Measurements from ENCODE around the gene TRIM2.
A peak's percentile ranks its signal among the peaks of the same experiment; 100 is the strongest.

Gene TRIM2

DNA sequence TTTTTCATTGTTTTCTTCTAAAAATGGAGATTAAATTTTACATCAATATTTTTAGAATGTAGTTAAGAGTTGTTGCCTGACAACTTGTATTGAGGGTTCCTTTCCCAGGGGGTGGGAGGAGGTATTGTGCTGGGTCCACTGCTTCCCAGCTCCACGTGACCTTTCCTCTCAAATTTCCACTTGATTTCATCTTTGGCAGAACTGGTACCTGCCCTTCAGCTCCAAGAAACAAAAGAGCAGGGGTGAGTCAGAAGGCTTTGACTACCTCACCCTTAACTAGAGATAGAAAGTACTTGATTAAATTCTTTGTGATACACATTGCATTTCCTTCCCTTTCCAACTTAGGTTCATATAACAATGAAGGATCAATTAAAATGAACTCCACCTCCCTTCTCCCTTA lies 19.7 kb downstream of the TRIM2 start:
- DNase-seq, result peak; percentile 78

- no peak for DNase-seq
Observed at GRCh38 chr4:153224474-153224873, 20.2 kb downstream of the TRIM2 start.

- no peak for DNase-seq
Observed at GRCh38 chr4:153227469-153228075, 23.3 kb downstream of the TRIM2 start.

DNA sequence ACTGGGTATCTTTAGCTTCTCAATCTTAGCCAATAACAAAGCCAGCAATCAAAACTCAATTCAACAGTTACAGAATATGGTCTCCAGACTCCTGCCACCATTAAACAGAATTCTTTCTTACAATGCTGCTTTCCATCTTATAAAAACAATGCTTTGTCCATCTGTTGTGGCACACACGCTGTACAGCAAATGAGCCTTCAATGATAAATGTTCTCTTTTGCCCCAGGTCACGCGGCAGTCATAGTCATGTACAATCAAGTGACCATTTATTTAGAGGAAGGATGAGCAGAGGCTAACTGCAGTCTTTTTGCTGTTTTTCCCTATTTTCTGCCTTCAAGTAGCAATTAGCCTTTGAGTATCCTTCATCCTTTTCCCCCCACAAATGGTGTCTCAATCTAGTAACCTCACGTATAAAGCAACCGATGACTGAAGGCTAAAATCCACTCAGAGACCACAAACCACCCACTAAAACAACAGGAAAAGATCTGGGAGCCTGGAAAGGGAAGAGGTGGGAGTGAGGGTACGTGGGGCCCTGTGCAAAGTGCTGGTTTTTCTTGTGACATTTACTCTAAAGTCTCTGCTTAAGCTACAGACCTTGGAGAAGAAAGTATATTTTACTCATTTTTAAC lies 24.4 kb downstream of the TRIM2 start:
- DNase-seq, result no peak

- DNase-seq, result no peak
Observed at GRCh38 chr4:153229545-153229944, 25.3 kb downstream of the TRIM2 start.

GRCh38 chr4:153232768-153233167 lies 28.5 kb downstream of the TRIM2 start:
- no peak for DNase-seq

DNA sequence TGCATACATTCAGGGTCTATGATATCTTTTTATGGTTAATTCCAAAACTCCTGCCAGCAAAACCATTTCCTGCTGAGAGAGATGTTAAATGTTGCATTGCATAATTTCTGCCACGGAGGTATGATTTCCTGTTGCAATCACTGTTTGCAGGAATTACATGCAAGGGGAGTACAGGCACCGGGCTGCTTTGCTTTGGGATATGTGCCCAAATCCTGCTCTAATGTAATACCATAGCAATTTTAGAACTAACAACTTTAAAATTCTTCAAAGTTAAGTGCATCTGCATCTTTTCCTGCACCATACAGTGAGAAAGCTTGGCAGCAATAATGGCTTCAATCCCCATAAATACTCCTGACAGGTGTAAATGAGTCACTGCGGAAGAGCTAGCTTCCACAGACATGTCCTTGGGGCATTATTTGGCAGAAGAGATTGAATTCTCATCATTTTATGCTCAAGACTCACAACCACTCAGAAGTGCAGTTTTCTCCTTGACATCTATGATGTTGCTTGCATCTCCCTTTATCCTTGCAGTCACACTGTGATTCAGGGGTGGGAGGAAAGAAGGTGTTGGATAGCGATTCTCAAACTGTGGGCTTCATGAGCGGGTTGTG lies 29.6 kb downstream of the TRIM2 start:
- DNase-seq, result no peak

DNA sequence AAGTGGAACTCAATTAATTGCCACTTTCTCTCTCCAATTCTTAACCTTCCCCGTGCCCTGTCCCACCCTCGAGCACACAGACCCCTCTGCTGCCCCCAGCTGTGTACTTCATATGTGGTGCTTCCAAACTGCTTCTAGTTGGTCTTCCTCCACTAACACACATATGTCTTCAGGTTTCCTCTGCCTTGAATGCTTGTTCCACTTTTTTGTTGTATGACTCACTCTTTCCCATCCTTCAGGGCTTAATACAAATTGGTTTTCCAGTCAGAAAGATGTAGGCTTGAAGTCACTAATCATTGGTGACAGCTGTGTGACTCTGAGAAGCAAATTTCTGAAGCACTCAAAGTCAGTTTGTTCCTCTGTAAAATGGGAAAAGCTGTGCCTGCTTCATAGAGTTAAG lies 30.6 kb downstream of the TRIM2 start:
- no peak for DNase-seq

GRCh38 chr4:153238135-153238919 lies 34.1 kb downstream of the TRIM2 start:
- no peak for DNase-seq

- no peak for DNase-seq
Observed at GRCh38 chr4:153239409-153239808, 35.2 kb downstream of the TRIM2 start.

GRCh38 chr4:153241295-153241694 lies 37.1 kb downstream of the TRIM2 start:
- no peak for DNase-seq

GRCh38 chr4:153241970-153242838 lies 38.0 kb downstream of the TRIM2 start:
- no peak for DNase-seq

DNA sequence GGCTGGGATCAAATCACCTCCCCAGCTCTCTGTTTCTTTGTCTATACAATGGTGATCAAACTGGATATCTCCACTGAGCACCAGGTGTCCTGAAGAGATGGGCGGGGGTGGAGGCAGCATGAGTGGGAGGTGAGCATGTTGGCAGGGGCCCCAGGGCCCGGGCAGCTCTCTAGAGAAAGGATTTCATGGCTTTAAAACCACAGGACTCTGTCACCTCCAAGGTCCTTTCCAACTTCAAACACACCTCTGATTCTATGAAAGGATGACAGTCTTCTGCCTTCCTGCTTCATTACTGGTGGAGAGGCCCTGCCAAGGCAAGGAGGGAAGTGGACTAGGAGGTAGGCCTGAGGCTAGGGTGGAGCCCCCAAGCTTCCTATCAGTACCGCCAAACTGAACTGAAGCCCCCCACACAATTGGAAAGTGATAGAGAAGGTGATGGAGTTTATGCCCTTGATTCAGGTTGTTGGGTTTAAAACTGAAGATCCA lies 38.6 kb downstream of the TRIM2 start:
- DNase-seq, result no peak

- no peak for DNase-seq
Observed at GRCh38 chr4:153243468-153243867, 39.2 kb downstream of the TRIM2 start.

- DNase-seq, result no peak
Observed at GRCh38 chr4:153244969-153245368, 40.7 kb downstream of the TRIM2 start.

DNA sequence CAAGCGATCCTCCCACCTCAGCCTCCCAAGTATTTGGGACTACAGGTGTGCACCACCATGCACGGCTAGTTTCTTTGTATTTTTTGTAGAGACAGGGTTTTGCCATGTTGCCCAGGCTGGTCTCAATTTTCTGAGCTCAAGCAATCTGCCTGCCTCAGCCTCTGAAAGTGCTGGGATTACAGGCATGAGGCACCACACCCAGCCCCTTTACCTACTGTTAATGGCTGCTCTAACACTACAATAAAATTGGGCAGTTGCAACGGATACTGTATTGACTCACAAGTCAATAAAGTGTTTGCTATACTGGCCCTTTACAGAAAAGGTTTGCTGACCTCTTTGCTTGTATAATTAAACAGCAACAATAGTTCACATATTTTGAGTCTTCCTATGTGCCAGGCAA lies 41.5 kb downstream of the TRIM2 start:
- no peak for DNase-seq

DNA sequence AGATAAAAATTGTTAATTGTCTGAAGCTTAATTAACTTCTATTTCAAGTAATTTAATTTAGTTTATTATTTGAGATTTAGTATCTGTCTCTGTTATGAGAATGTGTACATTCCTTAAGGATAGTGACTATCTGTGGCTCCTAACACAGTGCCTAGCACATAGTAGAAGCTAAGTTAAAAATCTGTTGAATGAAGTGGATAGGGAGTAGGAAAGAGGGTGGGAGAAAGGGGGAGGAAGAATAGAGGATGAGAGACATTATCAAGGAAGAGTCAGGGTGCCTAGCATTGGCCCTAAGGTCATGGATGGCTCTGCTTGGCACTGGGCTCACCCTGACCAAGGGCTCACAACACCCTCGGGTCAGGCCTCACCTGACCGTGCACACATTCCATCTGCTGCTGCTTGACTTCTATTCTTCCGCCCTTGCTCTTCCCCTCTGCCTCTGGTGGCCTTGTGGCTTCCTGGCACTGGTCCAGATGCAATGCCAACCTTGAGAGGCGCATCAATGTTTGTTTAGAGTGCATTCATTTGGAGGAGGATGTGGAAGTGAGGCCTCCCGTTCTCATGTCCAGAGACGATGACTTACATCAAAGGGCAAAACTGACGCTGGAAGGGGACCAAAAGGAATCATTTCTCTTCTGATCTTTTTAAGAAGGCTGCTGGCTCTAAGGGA lies 42.3 kb downstream of the TRIM2 start:
- no peak for DNase-seq

DNA sequence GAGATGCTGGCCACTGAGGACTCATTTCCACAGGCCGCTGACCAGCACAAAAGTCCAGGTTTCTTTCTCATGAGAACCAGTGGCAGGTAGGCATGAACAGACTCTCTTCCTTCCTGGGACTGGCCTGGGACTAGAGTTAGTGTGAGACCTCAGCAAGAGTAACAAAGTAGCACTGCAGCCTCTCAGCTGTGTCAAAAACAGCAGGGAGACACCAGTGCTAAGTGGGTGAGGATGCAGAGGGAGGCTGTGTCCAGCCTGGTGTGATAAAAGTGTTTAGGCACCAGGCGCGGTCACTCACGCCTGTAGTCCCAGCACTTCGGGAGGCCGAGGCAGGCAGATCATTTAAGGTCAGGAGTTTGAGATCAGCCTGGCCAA lies 42.9 kb downstream of the TRIM2 start:
- no peak for DNase-seq

- DNase-seq, result peak; percentile 53
Observed at GRCh38 chr4:153248641-153249198, 44.5 kb downstream of the TRIM2 start.

DNA sequence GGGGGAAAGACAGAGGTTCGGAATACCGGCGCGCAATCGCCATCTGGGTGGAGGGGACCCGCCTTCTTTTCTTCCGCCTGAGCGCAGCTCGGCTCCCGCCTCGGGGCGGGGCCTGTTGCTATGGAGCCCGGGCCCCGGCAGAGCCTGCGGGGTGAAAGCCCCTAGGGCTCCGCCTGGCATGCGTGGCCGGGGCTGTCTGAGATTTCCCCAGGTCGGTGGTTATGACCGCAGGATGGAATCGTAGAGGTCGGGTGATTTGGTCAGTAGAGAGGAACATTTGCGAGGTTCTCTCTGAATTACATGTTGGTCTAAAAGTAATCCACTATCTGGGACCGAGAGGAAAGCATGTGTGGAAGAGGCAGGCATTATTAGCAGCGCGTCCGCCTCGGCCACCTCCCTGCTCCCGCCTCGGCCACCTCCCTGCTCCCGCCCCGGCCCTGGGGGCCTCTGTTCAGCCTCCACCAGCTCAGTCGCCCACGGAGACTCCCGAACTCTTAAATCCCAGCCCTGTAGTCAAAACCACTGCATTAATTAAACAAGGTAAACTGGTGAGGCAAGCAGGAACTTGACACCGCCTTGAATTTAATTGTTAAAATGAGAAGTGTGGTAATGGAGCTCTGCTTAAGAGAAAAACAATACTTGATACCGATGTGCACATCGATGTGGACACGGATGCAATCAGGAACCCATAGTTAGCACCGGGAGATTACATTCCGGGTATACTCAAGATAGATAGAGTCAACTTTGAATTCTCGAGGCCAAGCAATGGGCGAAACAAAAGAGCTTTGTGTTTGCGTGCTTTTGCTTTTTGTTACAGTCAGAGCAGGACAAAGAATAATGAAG lies 45.2 kb downstream of the TRIM2 start:
- peak; percentile 60 for DNase-seq

GRCh38 chr4:153252122-153252521 lies 47.9 kb downstream of the TRIM2 start:
- DNase-seq, result no peak

Measured in DMS79 treated with DMSO at 0.1 percent for 48 hours (cell line).